ENCODE measurements around the gene RAD51B. TPM values are rescaled to one million over a fixed set of nuclear protein-coding genes. Genes with fewer than 3 reads are reported as not detected.

RAD51B gene
- total RNA-seq, 1 experiment from 2014 or later, result 10.8 TPM

- H4K20me1 ChIP-seq (ENCODE audit: low read length), result no peaks in the 10 kb centered on the region
- no peaks in the 10 kb centered on the region for H3K9me2 ChIP-seq (replicated peaks; ENCODE audit: low read length)
- no peak for TF ChIP-seq EZH2 (IDR thresholded peaks at IDR 0.05; ENCODE audit: low read length, unreplicated experiment)
- TF ChIP-seq EZH2phosphoT487 (IDR thresholded peaks at IDR 0.05; ENCODE audit: borderline replicate concordance, low read length), result no peak
- TF ChIP-seq CTCF (conservative IDR thresholded peaks at IDR 0.05; ENCODE audit: low read depth, low read length), result no peak
- CTCF ChIA-PET, result no interaction called here
- H3K4me2 ChIP-seq (ENCODE audit: low read length), result no peak overlapping the region
- H3K9ac ChIP-seq (ENCODE audit: low read length), result no peak overlapping the region
- H3K9me3 ChIP-seq (ENCODE audit: low read length), result no peaks in the 10 kb centered on the region
- ATAC-seq (no peak), DNase-seq (no peak)
- no peaks in the 10 kb centered on the region for H3K4me1 ChIP-seq (ENCODE audit: insufficient read depth, low read length)
- no peak overlapping the region for H3K27ac ChIP-seq (ENCODE audit: low read length)
- H3K79me2 ChIP-seq (ENCODE audit: low read length), result no peaks in the 10 kb centered on the region
- no peak overlapping the region for H2AFZ ChIP-seq (ENCODE audit: low read length)
- intact Hi-C loops (cut with micrococcal nuclease), result no loop called here
- BruUV-seq (replicated peaks), result no TSS peak
- H3K4me3 ChIP-seq (ENCODE audit: low read length), result no peak overlapping the region
- H3F3A ChIP-seq (ENCODE audit: low read length, unreplicated experiment), result no peaks in the 10 kb centered on the region
- H3K27me3 ChIP-seq (ENCODE audit: low read length), result no peaks in the 10 kb centered on the region
- H3K36me3 ChIP-seq (ENCODE audit: low read depth, low read length), result no peaks in the 10 kb centered on the region
- POLR2A ChIA-PET (ENCODE audit: unreplicated experiment), result interaction anchor here (0.6 kb wide), 1 partner anchor 53 kb away, joined by 3 read pairs; no protein-coding TSS in a partner anchor
Measured at GRCh38 chr14:68740788-68741476, 921.4 kb downstream of the RAD51B start.

GRCh38 chr14:68741477-68741791, 921.9 kb downstream of the RAD51B start:
- H3K36me3 ChIP-seq (ENCODE audit: low read depth, low read length), result no peaks in the 10 kb centered on the region
- H3K27me3 ChIP-seq (ENCODE audit: low read length), result no peaks in the 10 kb centered on the region
- no peaks in the 10 kb centered on the region for H3F3A ChIP-seq (ENCODE audit: low read length, unreplicated experiment)
- no peaks in the 10 kb centered on the region for H4K20me1 ChIP-seq (ENCODE audit: low read length)
- CTCF ChIA-PET, result no interaction called here
- H3K79me2 ChIP-seq (ENCODE audit: low read length), result no peaks in the 10 kb centered on the region
- POLR2A ChIA-PET (ENCODE audit: unreplicated experiment), result no interaction called here
- intact Hi-C loops (cut with micrococcal nuclease), result no loop called here
- TF ChIP-seq EZH2 (IDR thresholded peaks at IDR 0.05; ENCODE audit: low read length, unreplicated experiment), result no peak
- no peak for TF ChIP-seq CTCF (conservative IDR thresholded peaks at IDR 0.05; ENCODE audit: low read depth, low read length)
- TF ChIP-seq EZH2phosphoT487 (IDR thresholded peaks at IDR 0.05; ENCODE audit: borderline replicate concordance, low read length), result no peak
- ATAC-seq, result no peak
- H3K4me1 ChIP-seq (ENCODE audit: insufficient read depth, low read length), result no peaks in the 10 kb centered on the region
- H3K9me2 ChIP-seq (replicated peaks; ENCODE audit: low read length), result no peaks in the 10 kb centered on the region
- H3K4me3 ChIP-seq (ENCODE audit: low read length), result no peak overlapping the region
- no peak overlapping the region for H2AFZ ChIP-seq (ENCODE audit: low read length)
- H3K9ac ChIP-seq (ENCODE audit: low read length), result no peak overlapping the region
- H3K27ac ChIP-seq (ENCODE audit: low read length), result no peak overlapping the region
- no TSS peak for BruUV-seq (replicated peaks)
- no peak overlapping the region for H3K4me2 ChIP-seq (ENCODE audit: low read length)
- DNase-seq, result no peak
- H3K9me3 ChIP-seq (ENCODE audit: low read length), result no peaks in the 10 kb centered on the region

GRCh38 chr14:68741839-68742470, 922.4 kb downstream of the RAD51B start:
- no peak overlapping the region for H3K4me3 ChIP-seq (ENCODE audit: low read length)
- H3K27ac ChIP-seq (ENCODE audit: low read length), result no peak overlapping the region
- no peaks in the 10 kb centered on the region for H3K9me3 ChIP-seq (ENCODE audit: low read length)
- H3K27me3 ChIP-seq (ENCODE audit: low read length), result no peaks in the 10 kb centered on the region
- H3F3A ChIP-seq (ENCODE audit: low read length, unreplicated experiment), result no peaks in the 10 kb centered on the region
- DNase-seq, result no peak
- BruUV-seq (replicated peaks), result no TSS peak
- ATAC-seq, result no peak
- intact Hi-C loops (cut with micrococcal nuclease), result no loop called here
- no peaks in the 10 kb centered on the region for H3K36me3 ChIP-seq (ENCODE audit: low read depth, low read length)
- ChIA-PET POLR2A (ENCODE audit: unreplicated experiment) (no interaction called here), CTCF (no interaction called here)
- TF ChIP-seq EZH2phosphoT487 (IDR thresholded peaks at IDR 0.05; ENCODE audit: borderline replicate concordance, low read length) (no peak), EZH2 (IDR thresholded peaks at IDR 0.05; ENCODE audit: low read length, unreplicated experiment) (no peak), CTCF (conservative IDR thresholded peaks at IDR 0.05; ENCODE audit: low read depth, low read length) (no peak)
- H3K4me2 ChIP-seq (ENCODE audit: low read length), result no peak overlapping the region
- H3K9me2 ChIP-seq (replicated peaks; ENCODE audit: low read length), result no peaks in the 10 kb centered on the region
- no peak overlapping the region for H3K9ac ChIP-seq (ENCODE audit: low read length)
- H3K4me1 ChIP-seq (ENCODE audit: insufficient read depth, low read length), result no peaks in the 10 kb centered on the region
- H4K20me1 ChIP-seq (ENCODE audit: low read length), result no peaks in the 10 kb centered on the region
- H3K79me2 ChIP-seq (ENCODE audit: low read length), result no peaks in the 10 kb centered on the region
- H2AFZ ChIP-seq (ENCODE audit: low read length), result no peak overlapping the region

Measured in PC-3 (cell line).